ENCODE results near the gene ATXN7L3B. TPM values are rescaled to one million over a fixed set of nuclear protein-coding genes. Genes with fewer than 3 reads are reported as not detected.

ATXN7L3B gene
- total RNA-seq, 4 donors from 2014 or later, result 5.9 to 78.2 (median 23.0) TPM

DNA sequence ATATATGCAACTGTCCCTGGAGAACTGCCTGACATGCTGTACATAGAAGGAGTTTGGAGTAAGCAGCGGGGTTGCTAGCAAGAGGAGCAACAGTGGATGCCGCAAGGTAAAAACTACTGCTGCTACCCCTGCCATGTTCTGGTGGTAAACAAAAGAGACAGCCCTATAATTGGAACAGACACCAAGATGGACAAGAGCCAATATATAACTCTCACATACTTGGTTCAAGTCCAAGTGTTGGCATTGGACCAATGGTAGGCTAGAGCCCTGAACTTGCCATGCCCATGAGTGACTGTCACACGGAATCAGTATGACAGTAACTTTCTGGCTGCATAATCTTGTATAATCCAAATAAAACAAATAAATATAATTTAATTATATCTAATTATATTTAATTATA, 13.7 kb downstream of the ATXN7L3B start:
- no peak for DNase-seq
- Histone ChIP-seq H3K36me3 (no peaks in the 10 kb centered on the region), H3K4me1 (no peaks in the 10 kb centered on the region), H3K27ac (no peak overlapping the region), H3K27me3 (no peaks in the 10 kb centered on the region), H3K9me3 (no peaks in the 10 kb centered on the region), H3K4me3 (no peak overlapping the region)
- intact Hi-C loops (cut with DNase I; ENCODE audit: low total_unique reads), result no loop called here
- no peak for TF ChIP-seq POLR2A (IDR thresholded peaks at IDR 0.05)
- TF ChIP-seq, protein P1, sequence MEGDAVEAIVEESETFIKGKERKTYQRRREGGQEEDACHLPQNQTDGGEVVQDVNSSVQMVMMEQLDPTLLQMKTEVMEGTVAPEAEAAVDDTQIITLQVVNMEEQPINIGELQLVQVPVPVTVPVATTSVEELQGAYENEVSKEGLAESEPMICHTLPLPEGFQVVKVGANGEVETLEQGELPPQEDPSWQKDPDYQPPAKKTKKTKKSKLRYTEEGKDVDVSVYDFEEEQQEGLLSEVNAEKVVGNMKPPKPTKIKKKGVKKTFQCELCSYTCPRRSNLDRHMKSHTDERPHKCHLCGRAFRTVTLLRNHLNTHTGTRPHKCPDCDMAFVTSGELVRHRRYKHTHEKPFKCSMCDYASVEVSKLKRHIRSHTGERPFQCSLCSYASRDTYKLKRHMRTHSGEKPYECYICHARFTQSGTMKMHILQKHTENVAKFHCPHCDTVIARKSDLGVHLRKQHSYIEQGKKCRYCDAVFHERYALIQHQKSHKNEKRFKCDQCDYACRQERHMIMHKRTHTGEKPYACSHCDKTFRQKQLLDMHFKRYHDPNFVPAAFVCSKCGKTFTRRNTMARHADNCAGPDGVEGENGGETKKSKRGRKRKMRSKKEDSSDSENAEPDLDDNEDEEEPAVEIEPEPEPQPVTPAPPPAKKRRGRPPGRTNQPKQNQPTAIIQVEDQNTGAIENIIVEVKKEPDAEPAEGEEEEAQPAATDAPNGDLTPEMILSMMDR (IDR thresholded peaks at IDR 0.05), result no peak

DNA sequence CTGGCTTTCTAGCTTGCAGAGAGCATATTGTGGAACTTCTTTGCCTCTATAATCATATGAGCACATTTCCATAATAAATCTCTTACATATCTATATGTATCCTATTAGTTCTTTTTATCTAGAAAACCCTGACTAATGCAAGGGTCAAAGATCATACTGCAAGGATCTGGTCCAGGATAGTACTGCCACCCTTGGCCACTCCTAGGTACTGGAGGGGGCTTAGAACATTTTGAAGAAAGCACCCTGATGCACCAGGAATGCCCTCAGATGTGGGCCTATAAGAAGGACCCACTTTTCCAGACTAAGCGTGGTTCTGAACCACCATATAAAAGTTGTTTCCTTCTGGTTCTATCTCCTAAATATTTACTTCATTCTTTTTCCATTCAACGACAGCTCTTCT, 14.6 kb downstream of the ATXN7L3B start:
- TF ChIP-seq, protein P1 (IDR thresholded peaks at IDR 0.05), result no peak
- TF ChIP-seq POLR2A (IDR thresholded peaks at IDR 0.05), result no peak
- DNase-seq, result no peak
- Histone ChIP-seq H3K27me3 (no peaks in the 10 kb centered on the region), H3K36me3 (no peaks in the 10 kb centered on the region), H3K27ac (no peak overlapping the region), H3K4me3 (no peak overlapping the region), H3K4me1 (no peaks in the 10 kb centered on the region), H3K9me3 (no peaks in the 10 kb centered on the region)
- intact Hi-C loops (cut with DNase I; ENCODE audit: low total_unique reads), result no loop called here

DNA sequence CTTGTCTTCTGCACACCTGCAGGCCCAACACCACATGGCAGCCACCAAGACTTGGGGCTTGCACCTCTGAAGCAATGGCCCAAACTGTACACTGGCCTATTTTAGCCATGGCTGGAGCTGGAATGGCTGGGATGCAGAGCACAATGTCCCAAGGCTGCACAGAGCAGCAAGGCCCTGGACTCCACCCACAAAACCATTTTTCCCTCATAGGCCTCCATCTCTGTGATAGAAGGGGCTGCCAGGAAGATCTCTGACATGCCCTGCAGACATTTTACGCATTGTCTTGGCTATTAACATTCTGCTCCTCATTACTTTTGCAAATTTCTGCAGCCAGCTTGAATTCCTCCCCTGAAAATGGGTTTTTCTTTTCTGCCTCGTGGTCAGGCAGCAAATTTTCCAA, 22.1 kb downstream of the ATXN7L3B start:
- Histone ChIP-seq H3K27ac (no peak overlapping the region), H3K4me3 (no peak overlapping the region), H3K27me3 (no peaks in the 10 kb centered on the region), H3K36me3 (no peaks in the 10 kb centered on the region), H3K4me1 (no peaks in the 10 kb centered on the region), H3K9me3 (no peaks in the 10 kb centered on the region)
- no peak for TF ChIP-seq POLR2A (IDR thresholded peaks at IDR 0.05)
- TF ChIP-seq, protein P1 (IDR thresholded peaks at IDR 0.05), result no peak
- no peak for DNase-seq
- intact Hi-C loops (cut with DNase I; ENCODE audit: low total_unique reads), result no loop called here

DNA sequence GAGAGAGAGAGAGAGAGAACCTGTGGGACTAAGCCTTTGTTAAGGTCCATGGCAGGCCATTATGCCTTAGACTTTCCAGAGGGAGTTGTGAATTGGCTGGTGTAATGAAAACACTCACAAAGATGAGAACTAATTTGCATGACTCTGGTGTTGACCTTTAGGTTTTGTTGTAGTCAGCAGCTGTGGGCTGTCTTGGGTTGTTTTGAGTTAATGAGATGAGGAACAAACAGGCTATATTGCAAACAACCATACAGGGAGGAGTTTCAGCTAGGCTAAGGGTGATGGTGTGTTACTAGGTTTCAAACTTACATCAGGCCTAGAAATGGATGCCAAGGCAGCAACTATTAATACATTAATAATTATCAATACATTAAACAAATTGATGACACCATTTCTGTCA, 26.3 kb downstream of the ATXN7L3B start:
- Histone ChIP-seq H3K9me3 (no peaks in the 10 kb centered on the region), H3K4me3 (no peak overlapping the region), H3K4me1 (no peaks in the 10 kb centered on the region), H3K27me3 (no peaks in the 10 kb centered on the region), H3K27ac (no peak overlapping the region), H3K36me3 (no peaks in the 10 kb centered on the region)
- intact Hi-C loops (cut with DNase I; ENCODE audit: low total_unique reads), result no loop called here
- no peak for TF ChIP-seq POLR2A (IDR thresholded peaks at IDR 0.05)
- TF ChIP-seq, protein P1 (IDR thresholded peaks at IDR 0.05), result no peak
- DNase-seq, result no peak

DNA sequence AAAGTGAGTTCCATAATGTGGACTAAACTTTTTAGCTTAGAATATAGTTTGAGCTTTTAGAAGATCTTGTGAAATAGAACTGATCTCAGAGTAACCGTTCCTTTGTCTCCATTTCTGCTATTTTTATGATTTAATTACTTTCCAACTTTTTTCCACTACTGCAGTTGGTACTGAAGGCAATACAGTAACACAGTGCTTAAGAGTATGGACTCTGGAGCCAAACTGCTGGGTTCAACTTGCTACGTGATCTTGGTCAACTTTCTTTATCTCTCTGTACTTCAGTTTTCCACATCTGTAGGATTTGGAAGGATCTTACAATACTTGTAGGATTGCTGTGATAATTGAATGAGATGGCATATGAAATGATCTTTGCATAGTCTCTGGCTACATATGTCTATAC, 40.9 kb downstream of the ATXN7L3B start:
- no peaks in the 10 kb centered on the region for H3K4me1 ChIP-seq
- H3K4me3 ChIP-seq, result no peak overlapping the region
- no peak for TF ChIP-seq POLR2A (IDR thresholded peaks at IDR 0.05)
- TF ChIP-seq, protein P1 (IDR thresholded peaks at IDR 0.05), result no peak
- no peaks in the 10 kb centered on the region for H3K27me3 ChIP-seq
- intact Hi-C loops (cut with DNase I; ENCODE audit: low total_unique reads), result no loop called here
- DNase-seq, result no peak
- no peaks in the 10 kb centered on the region for H3K36me3 ChIP-seq
- H3K27ac ChIP-seq, result no peak overlapping the region
- H3K9me3 ChIP-seq, result no peaks in the 10 kb centered on the region
